HG03039 (cell line): ENCODE data around the gene PLAC1.

Experiments
- ATAC-seq: cut with Tn5 transposase; IDR thresholded peaks from one replicate; pipeline ENCODE4 v1.9.1; 2021; ENCODE audit warnings: mild to moderate bottlenecking, moderate library complexity; ENCODE audit not compliant: unreplicated experiment

Gene PLAC1

GRCh38 chrX:134670134-134670924 lies 12.1 kb upstream of the PLAC1 start:
- ATAC-seq: no peak

- ATAC-seq: no peak
Measured at GRCh38 chrX:134669378-134670098, 11.3 kb upstream of the PLAC1 start.

GRCh38 chrX:134664202-134664601 lies 5.9 kb upstream of the PLAC1 start:
- ATAC-seq: no peak

DNA sequence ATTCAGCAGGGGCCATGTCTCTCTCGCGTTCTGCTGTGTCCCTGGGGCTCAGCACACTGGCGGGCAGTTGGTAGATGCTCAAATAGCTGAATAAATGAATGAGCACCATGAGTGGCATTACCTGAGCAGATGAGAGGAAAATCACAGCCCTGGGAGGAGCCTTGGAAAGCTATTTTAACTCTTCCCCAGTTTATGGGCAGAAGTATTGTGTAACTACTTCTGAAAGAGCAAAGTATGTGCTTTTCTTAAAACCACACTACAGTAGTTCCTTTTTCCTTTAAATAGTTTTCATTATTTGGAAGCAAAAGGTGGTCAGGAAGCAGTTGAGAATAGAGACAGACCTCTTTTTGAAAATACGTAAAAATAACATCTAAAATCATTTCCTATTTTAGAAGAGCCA lies 3.0 kb upstream of the PLAC1 start:
- ATAC-seq: no peak

GRCh38 chrX:134660627-134661026 lies 2.4 kb upstream of the PLAC1 start:
- ATAC-seq: no peak

GRCh38 chrX:134659761-134660160 lies 1.5 kb upstream of the PLAC1 start:
- no peak for ATAC-seq

DNA sequence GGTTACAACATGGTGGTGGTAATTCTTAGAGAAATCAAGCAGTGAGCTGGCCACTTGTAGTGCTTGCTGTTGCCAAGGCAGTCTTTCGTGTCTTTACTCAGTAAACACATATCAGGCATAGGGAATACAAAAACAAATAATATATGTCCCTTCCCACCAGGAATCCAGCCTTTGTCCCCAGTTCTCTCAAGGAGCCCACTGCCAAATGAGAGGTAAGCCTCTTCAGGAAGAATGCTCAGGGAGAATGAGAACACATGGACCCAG lies 421 bp upstream of the PLAC1 start:
- ATAC-seq: no peak

DNA sequence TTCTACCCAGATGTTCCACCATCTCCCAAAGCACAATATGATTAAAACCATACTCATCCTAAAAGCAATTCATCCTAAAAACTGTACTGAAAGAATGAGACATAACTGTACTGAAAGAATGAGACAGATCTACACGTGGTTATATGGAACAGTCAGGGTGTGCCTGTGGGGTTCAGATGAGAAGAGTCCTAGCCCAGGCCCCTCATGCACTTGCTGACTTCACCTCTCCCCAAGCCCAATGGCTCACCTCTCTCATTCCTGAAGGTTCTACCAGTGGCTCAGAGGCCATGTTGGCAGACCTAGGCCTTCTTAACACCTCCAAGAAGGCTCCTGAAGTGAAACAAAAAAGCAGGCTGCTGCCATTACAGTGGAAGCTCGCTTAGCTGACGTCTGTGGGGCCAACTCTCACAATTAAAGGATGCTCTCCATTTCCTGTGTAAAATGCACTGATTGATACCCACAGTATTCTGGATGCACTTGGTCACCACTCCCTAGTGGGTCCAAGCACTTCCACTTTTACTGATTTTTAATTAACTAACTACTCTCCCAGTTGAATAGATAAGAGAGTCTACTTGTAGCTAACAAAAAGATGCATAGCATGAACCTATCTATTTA lies 3.8 kb downstream of the PLAC1 start:
- ATAC-seq: no peak

DNA sequence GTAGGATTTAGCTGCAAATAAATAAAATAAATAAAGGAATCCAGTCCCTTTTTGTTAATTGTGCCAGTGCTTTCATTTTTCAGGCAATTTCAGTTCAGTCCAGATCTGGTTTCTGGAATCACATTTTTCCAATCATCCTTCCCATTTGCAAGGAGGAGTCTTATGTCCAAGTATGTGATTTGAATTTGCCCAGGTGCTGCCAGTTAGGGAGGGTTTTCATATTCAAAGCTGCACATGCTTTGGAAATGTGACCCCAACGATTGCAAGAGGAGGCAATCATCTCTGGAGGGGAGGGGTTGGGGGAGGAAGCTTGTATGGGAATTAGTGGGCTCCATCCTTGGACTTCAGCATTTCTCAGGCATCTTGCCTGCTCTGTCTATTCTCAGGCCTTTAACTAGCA lies 4.4 kb downstream of the PLAC1 start:
- no peak for ATAC-seq

GRCh38 chrX:134650701-134651100 lies 7.6 kb downstream of the PLAC1 start:
- ATAC-seq: no peak

DNA sequence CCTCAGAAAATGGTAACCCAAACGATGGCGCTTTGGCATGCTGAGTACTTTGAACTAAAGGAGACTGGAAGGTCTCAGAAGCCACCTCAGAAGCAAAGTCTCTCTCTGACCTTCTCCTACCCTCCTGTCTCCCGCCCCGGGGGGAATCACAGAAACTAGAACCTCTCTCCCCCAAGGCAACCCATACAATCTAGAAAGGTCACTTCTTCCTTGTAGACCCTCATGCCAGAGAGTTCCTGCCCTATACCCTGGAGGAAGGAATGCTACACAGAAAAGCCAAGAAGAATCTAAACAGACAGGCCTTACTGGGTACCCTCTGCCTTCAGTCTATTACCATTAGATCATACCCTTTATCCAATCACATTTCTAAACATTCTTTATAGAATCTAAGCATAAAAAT lies 8.5 kb downstream of the PLAC1 start:
- no peak for ATAC-seq

GRCh38 chrX:134647477-134647877 lies 10.8 kb downstream of the PLAC1 start:
- ATAC-seq: no peak

GRCh38 chrX:134646691-134647090 lies 11.6 kb downstream of the PLAC1 start:
- no peak for ATAC-seq

GRCh38 chrX:134645936-134646543 lies 12.2 kb downstream of the PLAC1 start:
- no peak for ATAC-seq

DNA sequence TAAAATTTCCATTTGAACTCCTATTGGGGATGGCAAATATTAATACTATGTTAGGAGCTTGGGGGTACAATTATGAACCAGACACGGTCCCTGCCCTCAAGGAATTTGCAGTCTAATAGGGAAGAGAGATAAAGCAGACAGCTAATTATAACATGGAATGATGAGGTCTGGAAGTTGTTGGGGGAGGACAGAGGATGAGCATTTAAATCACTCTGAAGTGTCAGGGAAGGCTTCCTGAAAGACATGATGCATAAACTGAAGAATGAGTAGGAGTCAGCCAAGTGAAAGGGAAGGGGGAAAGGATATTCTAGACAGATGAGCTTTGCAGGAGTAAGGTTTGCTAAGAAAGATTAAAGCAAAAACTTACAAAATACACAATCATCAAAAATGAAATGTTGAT lies 15.9 kb downstream of the PLAC1 start:
- ATAC-seq: no peak

DNA sequence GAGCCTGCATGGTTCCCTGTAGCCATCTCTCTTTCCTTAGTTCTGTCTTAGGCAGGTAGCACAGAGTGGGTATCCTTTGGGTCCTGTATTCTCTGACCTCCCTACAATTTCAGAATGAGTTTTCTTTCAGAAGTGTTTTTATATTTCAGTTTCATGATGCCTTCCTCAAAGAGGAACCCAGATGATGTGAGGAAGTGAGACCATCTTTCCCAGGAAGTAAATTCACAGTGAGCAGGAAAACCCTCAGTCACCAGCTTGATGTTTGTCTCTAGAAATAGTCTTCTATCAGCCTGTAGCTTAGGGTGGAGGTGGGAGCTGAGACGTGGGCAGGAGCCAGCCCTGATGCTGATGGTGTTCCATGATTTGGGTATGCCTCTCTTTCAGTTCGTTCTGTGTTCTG lies 16.9 kb downstream of the PLAC1 start:
- ATAC-seq: no peak

- no peak for ATAC-seq
Measured at GRCh38 chrX:134640914-134641313, 17.4 kb downstream of the PLAC1 start.

GRCh38 chrX:134636851-134637250 lies 21.4 kb downstream of the PLAC1 start:
- ATAC-seq: no peak

DNA sequence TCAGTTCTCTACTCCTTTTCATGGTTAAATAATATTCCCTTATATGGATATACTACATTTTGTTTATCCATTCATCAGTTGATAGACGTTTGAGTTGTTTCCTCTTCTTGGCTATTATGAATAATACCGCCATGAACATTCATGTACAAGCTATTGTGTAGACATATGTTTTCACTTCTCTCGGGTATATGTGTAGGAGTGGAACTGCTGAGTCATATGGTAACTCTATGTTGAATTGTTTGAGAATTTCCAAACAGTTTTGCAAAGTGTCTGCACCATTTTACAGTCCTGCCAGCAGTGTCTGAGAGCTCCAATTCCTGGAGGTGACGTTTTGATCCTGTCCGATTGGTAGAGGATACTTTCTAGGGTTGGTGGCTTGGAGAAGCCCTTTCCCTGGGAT lies 23.6 kb downstream of the PLAC1 start:
- peak; percentile 79 for ATAC-seq

DNA sequence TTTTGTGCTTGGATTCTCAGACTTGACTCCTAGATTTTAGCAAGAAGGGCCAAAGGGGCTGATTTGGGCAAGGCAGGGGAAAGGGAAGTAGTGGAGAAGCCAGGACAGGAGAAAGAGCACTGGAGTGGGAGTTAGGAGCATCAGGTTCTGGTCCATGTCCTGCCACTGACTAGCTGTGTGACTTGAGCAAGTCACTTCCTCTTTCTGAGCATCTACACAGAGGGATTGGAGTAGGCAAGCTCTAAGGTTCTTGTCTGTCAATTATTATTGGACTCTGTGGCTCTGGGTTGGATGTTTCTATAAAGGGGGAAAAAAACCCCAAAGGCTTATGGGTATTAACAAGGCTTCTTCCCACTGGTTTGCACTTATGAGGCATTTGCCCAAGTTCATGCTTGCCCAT lies 24.4 kb downstream of the PLAC1 start:
- no peak for ATAC-seq

- no peak for ATAC-seq
Measured at GRCh38 chrX:134633394-134633793, 24.9 kb downstream of the PLAC1 start.

DNA sequence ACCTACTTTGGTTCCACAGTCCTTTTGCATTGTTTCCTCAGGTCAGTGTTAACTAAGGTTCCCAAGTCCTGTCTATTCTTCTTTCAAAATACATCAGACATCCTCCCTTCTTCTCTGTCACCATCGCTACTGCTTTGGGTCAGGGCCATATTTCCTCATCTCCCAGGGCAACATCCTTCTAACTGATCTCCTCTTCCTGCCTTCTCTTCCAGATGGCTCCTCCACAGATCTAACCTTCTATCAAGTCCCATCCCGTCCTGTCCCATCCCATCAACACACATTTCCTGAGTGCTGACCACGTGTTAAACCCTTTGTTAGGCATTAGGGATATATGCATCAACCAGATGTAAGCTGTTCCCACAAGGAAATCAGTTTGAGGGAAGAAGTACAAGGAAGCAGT lies 25.9 kb downstream of the PLAC1 start:
- no peak for ATAC-seq
